SK-N-SH (cell line): Measurements from ENCODE around the gene LILRA6. TPM values are rescaled to one million over a fixed set of nuclear protein-coding genes. Genes with fewer than 3 reads are reported as not detected.

Source experiments
- CTCF ChIA-PET: fragments of 300-600, 350-600 bp; formaldehyde crosslinking; extraction: SDS; loops from one replicate; lab custom pipeline; 2021; lab: Yijun Ruan, JAX
- POLR2A ChIA-PET: fragments of 350-600 bp; sonication (Branson Sonifier 250); formaldehyde crosslinking; extraction: SDS; loops from one replicate; lab custom pipeline; 2020; ENCODE audit warnings: antibody characterized with exemption, inconsistent platforms; lab: Yijun Ruan, JAX
- DNase-seq: peaks from one replicate; pipeline ENCODE4 v3.0.0; 2012
- H2AFZ ChIP-seq: fragments of 200-600 bp; sonication (generic); 2 replicates; pipeline ENCODE4 v1.8.1; 2016; ENCODE audit warnings: antibody characterized with exemption, mild to moderate bottlenecking, low read depth
- H3F3A ChIP-seq: fragments of 200-600 bp; sonication (generic); replicated peaks from 2 replicates; pipeline ENCODE3; 2016; ENCODE audit warnings: antibody characterized with exemption, mild to moderate bottlenecking; ENCODE audit not compliant: insufficient read depth
- H3K27ac ChIP-seq, 2 experiments: fragments of 200-500 bp in 1 of 2; fragments of 200-600 bp in 1 of 2; sonication (Bioruptor generic) in 1 of 2; sonication (generic), shearing (Covaris generic) in 1 of 2; 2 replicates each; pipeline versions ENCODE4 v1.5.1 to v1.6.1; 2014 to 2016; ENCODE audit warnings: low read depth in 2 of 2, inconsistent platforms in 1 of 2, low read length in 1 of 2, mild to moderate bottlenecking in 1 of 2, mixed read lengths in 1 of 2
- H3K27me3 ChIP-seq: fragments of 200-600 bp; sonication (generic), shearing (Covaris generic); 2 replicates; pipeline ENCODE4 v1.6.1; 2016; ENCODE audit warnings: mixed run types; ENCODE audit not compliant: insufficient read depth
- H3K36me3 ChIP-seq, 2 experiments: fragments of 200-500 bp in 1 of 2; fragments of 200-600 bp in 1 of 2; sonication (Bioruptor generic) in 1 of 2; sonication (generic) in 1 of 2; replicated peaks in 1 of 2; 2 replicates each; pipeline versions ENCODE3 to v1.5.1; 2014 to 2016; ENCODE audit warnings: low read length in 1 of 2, mild to moderate bottlenecking in 1 of 2; ENCODE audit not compliant: insufficient read depth in 2 of 2, control insufficient read depth in 1 of 2
- H3K4me1 ChIP-seq, 2 experiments: fragments of 200-500 bp in 1 of 2; fragments of 200-600 bp in 1 of 2; sonication (Bioruptor generic) in 1 of 2; sonication (generic), shearing (Covaris generic) in 1 of 2; 2 replicates each; pipeline versions ENCODE4 v1.5.1 to v1.6.1; 2014 to 2016; ENCODE audit warnings: low read depth in 1 of 2, low read length in 1 of 2, mixed run types in 1 of 2; ENCODE audit not compliant: insufficient read depth in 2 of 2, control insufficient read depth in 1 of 2
- H3K4me2 ChIP-seq: fragments of 200-600 bp; sonication (generic), shearing (Covaris generic); 2 replicates; pipeline ENCODE4 v1.6.1; 2017; ENCODE audit warnings: mixed run types
- H3K4me3 ChIP-seq, 2 experiments: fragments of 200-500 bp in 1 of 2; fragments of 200-600 bp in 1 of 2; sonication (Bioruptor generic) in 1 of 2; sonication (generic), shearing (Covaris generic) in 1 of 2; 2 replicates each; pipeline versions ENCODE4 v1.5.1 to v1.8.1; 2014 to 2016; ENCODE audit warnings: low read depth in 2 of 2, inconsistent platforms in 1 of 2, low read length in 1 of 2, mild to moderate bottlenecking in 1 of 2, mixed read lengths in 1 of 2, moderate library complexity in 1 of 2
- H3K79me2 ChIP-seq: fragments of 200-600 bp; sonication (generic); 2 replicates; pipeline ENCODE4 v1.8.1; 2017; ENCODE audit warnings: mild to moderate bottlenecking; ENCODE audit not compliant: insufficient read depth
- H3K9ac ChIP-seq: fragments of 200-600 bp; sonication (generic); 2 replicates; pipeline ENCODE4 v1.6.1; 2017; ENCODE audit warnings: mixed run types
- H3K9me2 ChIP-seq: fragments of 200-600 bp; sonication (generic); 2 replicates; pipeline ENCODE4 v1.6.1; 2017; ENCODE audit warnings: mixed run types
- H3K9me3 ChIP-seq: fragments of 200-600 bp; sonication (generic); 2 replicates; pipeline ENCODE4 v1.6.1; 2017; ENCODE audit warnings: mixed run types, mild to moderate bottlenecking, moderate library complexity
- H4K20me1 ChIP-seq: fragments of 200-600 bp; sonication (generic); 2 replicates; pipeline ENCODE4 v1.6.1; 2017; ENCODE audit warnings: mild to moderate bottlenecking, mixed run types; ENCODE audit not compliant: insufficient read depth
- EZH2phosphoT487 ChIP-seq: fragments of 200-600 bp; sonication (generic); IDR thresholded peaks from 2 replicates; pipeline ENCODE4 v1.6.1; 2017; ENCODE audit warnings: low read depth, mixed run types, mild to moderate bottlenecking, antibody characterized with exemption, moderate library complexity, borderline replicate concordance
- JUND ChIP-seq: IDR thresholded peaks from 2 replicates; pipeline ENCODE4 v1.4.0; 2012
- MEF2A ChIP-seq: IDR thresholded peaks from 2 replicates; pipeline ENCODE4 v1.4.0; 2012; ENCODE audit warnings: low read depth, borderline replicate concordance
- MXI1 ChIP-seq: IDR thresholded peaks from 2 replicates; pipeline ENCODE4 v1.6.1; 2012; ENCODE audit warnings: mild to moderate bottlenecking, low read depth, low read length, improper control_type of control experiment
- RAD21 ChIP-seq: IDR thresholded peaks from 2 replicates; pipeline ENCODE4 v1.6.1; 2012; ENCODE audit warnings: mild to moderate bottlenecking, low read length
- RCOR1 ChIP-seq: fragments of 150-350 bp; IDR thresholded peaks from 2 replicates; pipeline ENCODE4 v1.6.1; 2017; ENCODE audit warnings: antibody characterized with exemption, low read length
- SIN3A ChIP-seq: IDR thresholded peaks from 2 replicates; pipeline ENCODE4 v1.6.1; 2012; ENCODE audit warnings: low read depth, mild to moderate bottlenecking, low read length, moderate library complexity, borderline replicate concordance
- TCF12 ChIP-seq: IDR thresholded peaks from 2 replicates; pipeline ENCODE4 v1.4.0; 2012
- WGBS: methylation state at CpG from one replicate; pipeline ENCODE4 v1.1.6; 2017; ENCODE audit warnings: low lambda C conversion rate; 5-methylcytosine and 5-hydroxymethylcytosine counted together
- polyA plus RNA-seq, 3 experiments: library from polyadenylated mRNA; depleted of rRNA; stranded (reverse); fragments of >200 nt; gene quantifications; 2 replicates each; pipeline ENCODE4 v1.2.3, GENCODE V29; 2012
- TF ChIP-seq, protein P1 (sequence below): IDR thresholded peaks from 2 replicates; pipeline ENCODE4; 2012
- TF ChIP-seq, protein P2 (sequence below): IDR thresholded peaks from 2 replicates; pipeline ENCODE4 v1.4.0; 2012; ENCODE audit warnings: low read depth, borderline replicate concordance
- TF ChIP-seq, protein P3 (sequence below): IDR thresholded peaks from 2 replicates; pipeline ENCODE4 v1.6.1; 2012; ENCODE audit warnings: mild to moderate bottlenecking, low read depth, low read length, moderate library complexity

The LILRA6 gene
- polyA plus RNA-seq, 1 of the 3 experiments (the other 2 are of a cell fraction): not detected

DNA sequence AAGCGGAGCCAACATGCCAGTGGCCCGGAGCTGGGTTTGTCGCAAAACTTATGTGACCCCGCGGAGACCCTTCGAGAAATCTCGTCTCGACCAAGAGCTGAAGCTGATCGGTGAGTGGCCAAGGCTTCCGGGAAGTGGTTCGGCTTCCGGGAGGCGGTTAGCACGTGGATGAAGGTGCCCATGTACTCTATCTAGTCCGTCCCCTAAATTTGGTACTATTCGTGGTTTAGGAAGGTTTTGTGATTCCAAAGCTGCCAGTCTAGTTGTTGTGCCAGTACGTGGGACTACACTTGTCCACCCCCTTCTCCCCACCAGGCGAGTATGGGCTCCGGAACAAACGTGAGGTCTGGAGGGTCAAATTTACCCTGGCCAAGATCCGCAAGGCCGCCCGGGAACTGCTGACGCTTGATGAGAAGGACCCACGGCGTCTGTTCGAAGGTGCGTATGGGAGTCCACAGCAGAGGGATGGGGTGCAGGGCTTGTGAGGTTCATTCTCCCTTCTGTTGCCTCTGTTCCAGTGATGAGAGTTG, 41.4 kb downstream of the LILRA6 start:
- peaks cover 53% of the 10 kb centered on the region for H4K20me1 ChIP-seq
- no peak for DNase-seq
- TF ChIP-seq TCF12 (no peak), MXI1 (peak; percentile 41)
- TF ChIP-seq, all 33 proteins: peak for 1
- Histone ChIP-seq H3K4me1 (peaks cover 30 to 36% of the 10 kb centered on the region in 2 experiments), H3F3A (peaks cover 36% of the 10 kb centered on the region), H3K9me2 (no peaks in the 10 kb centered on the region), H3K27ac (peak overlapping the region; percentile 78 to 92), H3K27me3 (no peaks in the 10 kb centered on the region), H3K9me3 (no peaks in the 10 kb centered on the region), H3K79me2 (peaks cover 55% of the 10 kb centered on the region), H3K9ac (peak overlapping the region; percentile 85), H2AFZ (no peak overlapping the region), H3K36me3 (peaks cover 46 to 54% of the 10 kb centered on the region in 2 experiments), H3K4me2 (peak overlapping the region; percentile 97), H3K4me3 (peak overlapping the region; percentile 66 to 86)
- POLR2A ChIA-PET: interaction anchor here (0.7 to 4.8 kb wide), 5 partner anchors 9 to 86 kb away, joined by 3 to 50 read pairs (median 5); partner anchors contain the start of genes MBOAT7, TFPT and TSEN34
- 0% methylated on average over 9 of the region's 28 CpGs for WGBS
- CTCF ChIA-PET: interaction anchor here (1.1 kb wide), 1 partner anchor 31 kb away, joined by 3 read pairs; no protein-coding TSS in a partner anchor

DNA sequence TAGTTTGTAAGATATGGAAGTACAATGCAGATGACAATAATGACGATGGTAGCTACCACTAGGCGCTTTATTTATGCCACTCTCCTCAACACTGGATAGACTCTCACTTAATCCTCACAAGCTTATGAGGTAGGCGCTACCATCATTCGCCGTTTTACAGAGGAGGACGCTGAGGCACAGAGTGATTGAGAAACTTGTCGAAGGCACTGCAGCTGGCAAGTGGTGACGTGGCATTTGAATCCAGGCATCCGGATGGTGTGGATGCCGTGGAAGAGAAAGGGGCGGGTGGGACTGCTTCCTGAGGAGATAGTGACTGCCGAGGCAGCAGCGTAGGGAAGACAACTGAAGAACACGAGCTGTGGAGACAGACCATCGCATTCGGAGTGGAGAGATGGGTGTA, 43.2 kb downstream of the LILRA6 start:
- 96% methylated on average over 16 of the region's 16 CpGs for WGBS
- POLR2A ChIA-PET: interaction anchor here (3.4 to 4.8 kb wide), 2 partner anchors 9 to 11 kb away, joined by 27 to 50 read pairs; partner anchors contain the start of genes MBOAT7 and TSEN34
- H3K4me2 ChIP-seq: no peak overlapping the region
- no peaks in the 10 kb centered on the region for H3K9me2 ChIP-seq
- no peak overlapping the region for H3K4me3 ChIP-seq
- H3K4me1 ChIP-seq: peaks cover 25 to 30% of the 10 kb centered on the region in 2 experiments
- H2AFZ ChIP-seq: no peak overlapping the region
- peaks cover 34% of the 10 kb centered on the region for H4K20me1 ChIP-seq
- H3K36me3 ChIP-seq: peaks cover 29 to 40% of the 10 kb centered on the region in 2 experiments
- no peak overlapping the region for H3K27ac ChIP-seq
- H3K9ac ChIP-seq: no peak overlapping the region
- H3K27me3 ChIP-seq: no peaks in the 10 kb centered on the region
- no peaks in the 10 kb centered on the region for H3K9me3 ChIP-seq
- H3K79me2 ChIP-seq: peaks cover 44% of the 10 kb centered on the region
- no peak for TF ChIP-seq RAD21
- no peak for TF ChIP-seq EZH2phosphoT487
- no peak for DNase-seq
- peaks cover 20% of the 10 kb centered on the region for H3F3A ChIP-seq
- CTCF ChIA-PET: no interaction called here

DNA sequence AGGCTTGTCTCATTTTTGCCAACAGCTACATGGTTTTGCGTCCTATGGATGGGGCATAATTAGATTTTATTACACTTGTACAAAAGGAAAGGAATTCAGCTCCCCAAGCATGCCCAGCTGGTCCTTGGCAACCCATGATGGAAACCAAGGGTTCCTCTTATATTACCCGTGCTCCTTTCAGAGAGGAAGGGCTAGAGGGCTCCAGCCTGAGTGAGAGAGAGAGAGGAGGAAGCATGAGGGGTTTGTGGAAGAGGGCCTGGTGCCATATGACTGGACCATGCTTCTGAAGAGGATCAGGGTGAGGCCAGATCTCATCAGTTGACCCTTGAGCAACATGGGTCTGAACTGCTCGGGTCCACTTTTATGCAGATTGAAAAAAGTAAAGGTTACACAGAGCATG, 45.5 kb downstream of the LILRA6 start:
- no peak overlapping the region for H3K4me2 ChIP-seq
- no peak overlapping the region for H2AFZ ChIP-seq
- no peak overlapping the region for H3K4me3 ChIP-seq
- no peaks in the 10 kb centered on the region for H3K9me2 ChIP-seq
- ChIA-PET POLR2A (no interaction called here), CTCF (no interaction called here)
- H3F3A ChIP-seq: peaks cover 3% of the 10 kb centered on the region
- H4K20me1 ChIP-seq: peaks cover 12% of the 10 kb centered on the region
- peaks cover 7 to 12% of the 10 kb centered on the region in 2 experiments; a peak in 3 of 4 replicates for H3K4me1 ChIP-seq
- TF ChIP-seq, protein P1, sequence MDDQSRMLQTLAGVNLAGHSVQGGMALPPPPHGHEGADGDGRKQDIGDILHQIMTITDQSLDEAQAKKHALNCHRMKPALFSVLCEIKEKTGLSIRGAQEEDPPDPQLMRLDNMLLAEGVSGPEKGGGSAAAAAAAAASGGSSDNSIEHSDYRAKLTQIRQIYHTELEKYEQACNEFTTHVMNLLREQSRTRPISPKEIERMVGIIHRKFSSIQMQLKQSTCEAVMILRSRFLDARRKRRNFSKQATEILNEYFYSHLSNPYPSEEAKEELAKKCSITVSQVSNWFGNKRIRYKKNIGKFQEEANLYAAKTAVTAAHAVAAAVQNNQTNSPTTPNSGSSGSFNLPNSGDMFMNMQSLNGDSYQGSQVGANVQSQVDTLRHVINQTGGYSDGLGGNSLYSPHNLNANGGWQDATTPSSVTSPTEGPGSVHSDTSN: no peak
- no peak for TF ChIP-seq MEF2A
- no peak for TF ChIP-seq TCF12
- no peak for TF ChIP-seq SIN3A
- no peak for TF ChIP-seq EZH2phosphoT487
- TF ChIP-seq, protein P2, sequence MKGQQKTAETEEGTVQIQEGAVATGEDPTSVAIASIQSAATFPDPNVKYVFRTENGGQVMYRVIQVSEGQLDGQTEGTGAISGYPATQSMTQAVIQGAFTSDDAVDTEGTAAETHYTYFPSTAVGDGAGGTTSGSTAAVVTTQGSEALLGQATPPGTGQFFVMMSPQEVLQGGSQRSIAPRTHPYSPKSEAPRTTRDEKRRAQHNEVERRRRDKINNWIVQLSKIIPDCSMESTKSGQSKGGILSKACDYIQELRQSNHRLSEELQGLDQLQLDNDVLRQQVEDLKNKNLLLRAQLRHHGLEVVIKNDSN: no peak
- TF ChIP-seq RCOR1: no peak
- TF ChIP-seq JUND: no peak
- TF ChIP-seq, protein P3, sequence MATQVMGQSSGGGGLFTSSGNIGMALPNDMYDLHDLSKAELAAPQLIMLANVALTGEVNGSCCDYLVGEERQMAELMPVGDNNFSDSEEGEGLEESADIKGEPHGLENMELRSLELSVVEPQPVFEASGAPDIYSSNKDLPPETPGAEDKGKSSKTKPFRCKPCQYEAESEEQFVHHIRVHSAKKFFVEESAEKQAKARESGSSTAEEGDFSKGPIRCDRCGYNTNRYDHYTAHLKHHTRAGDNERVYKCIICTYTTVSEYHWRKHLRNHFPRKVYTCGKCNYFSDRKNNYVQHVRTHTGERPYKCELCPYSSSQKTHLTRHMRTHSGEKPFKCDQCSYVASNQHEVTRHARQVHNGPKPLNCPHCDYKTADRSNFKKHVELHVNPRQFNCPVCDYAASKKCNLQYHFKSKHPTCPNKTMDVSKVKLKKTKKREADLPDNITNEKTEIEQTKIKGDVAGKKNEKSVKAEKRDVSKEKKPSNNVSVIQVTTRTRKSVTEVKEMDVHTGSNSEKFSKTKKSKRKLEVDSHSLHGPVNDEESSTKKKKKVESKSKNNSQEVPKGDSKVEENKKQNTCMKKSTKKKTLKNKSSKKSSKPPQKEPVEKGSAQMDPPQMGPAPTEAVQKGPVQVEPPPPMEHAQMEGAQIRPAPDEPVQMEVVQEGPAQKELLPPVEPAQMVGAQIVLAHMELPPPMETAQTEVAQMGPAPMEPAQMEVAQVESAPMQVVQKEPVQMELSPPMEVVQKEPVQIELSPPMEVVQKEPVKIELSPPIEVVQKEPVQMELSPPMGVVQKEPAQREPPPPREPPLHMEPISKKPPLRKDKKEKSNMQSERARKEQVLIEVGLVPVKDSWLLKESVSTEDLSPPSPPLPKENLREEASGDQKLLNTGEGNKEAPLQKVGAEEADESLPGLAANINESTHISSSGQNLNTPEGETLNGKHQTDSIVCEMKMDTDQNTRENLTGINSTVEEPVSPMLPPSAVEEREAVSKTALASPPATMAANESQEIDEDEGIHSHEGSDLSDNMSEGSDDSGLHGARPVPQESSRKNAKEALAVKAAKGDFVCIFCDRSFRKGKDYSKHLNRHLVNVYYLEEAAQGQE: no peak
- H3K9me3 ChIP-seq: no peaks in the 10 kb centered on the region
- 90% methylated on average over 3 of the region's 3 CpGs for WGBS
- DNase-seq: no peak
- no peak overlapping the region for H3K27ac ChIP-seq
- no peak overlapping the region for H3K9ac ChIP-seq
- H3K36me3 ChIP-seq: peaks cover 16 to 33% of the 10 kb centered on the region in 2 experiments
- H3K79me2 ChIP-seq: peaks cover 42% of the 10 kb centered on the region
- no peaks in the 10 kb centered on the region for H3K27me3 ChIP-seq
